Astrocyte (in vitro differentiated cells and primary cell): ENCODE data around the gene MYL7. TPM values are rescaled to one million over a fixed set of nuclear protein-coding genes. Genes with fewer than 3 reads are reported as not detected.

Experiments
- DNase-seq: peaks from one replicate; pipeline ENCODE4 v3.0.0-alpha.2; 2010; ENCODE audit warnings: low read depth
- FAIRE-seq: peaks from 2 replicates; lab custom pipeline; 2011; peaks lifted over from hg19 to GRCh38; lab: Jason Lieb, UNC
- H2AFZ ChIP-seq: 2 replicates; pipeline ENCODE4 v1.6.0; 2012; ENCODE audit warnings: low read depth, low read length, inconsistent platforms
- H3K27ac ChIP-seq: 2 replicates; pipeline ENCODE4 v1.5.1; 2011; ENCODE audit warnings: low read depth, low read length, inconsistent platforms
- H3K27me3 ChIP-seq: 2 replicates; pipeline ENCODE4 v1.6.0; 2011; ENCODE audit warnings: low read length, inconsistent platforms; ENCODE audit not compliant: insufficient read depth
- H3K36me3 ChIP-seq: 2 replicates; pipeline ENCODE4 v1.5.1; 2011; ENCODE audit warnings: low read length, inconsistent platforms; ENCODE audit not compliant: insufficient read depth
- H3K4me1 ChIP-seq: 2 replicates; pipeline ENCODE4 v1.5.1; 2011; ENCODE audit warnings: low read length, inconsistent platforms; ENCODE audit not compliant: insufficient read depth
- H3K4me2 ChIP-seq: 2 replicates; pipeline ENCODE4 v1.6.0; 2012; ENCODE audit warnings: low read length, inconsistent platforms
- H3K4me3 ChIP-seq: 2 replicates; pipeline ENCODE4 v1.5.1; 2011; ENCODE audit warnings: low read depth, mild to moderate bottlenecking, low read length, inconsistent platforms; ENCODE audit not compliant: insufficient read depth
- H3K79me2 ChIP-seq: 2 replicates; pipeline ENCODE4 v1.6.0; 2012; ENCODE audit warnings: mild to moderate bottlenecking, low read length, inconsistent platforms; ENCODE audit not compliant: insufficient read depth
- H3K9ac ChIP-seq: 2 replicates; pipeline ENCODE4 v1.6.0; 2012; ENCODE audit warnings: mild to moderate bottlenecking, low read length, inconsistent platforms
- H3K9me3 ChIP-seq: 2 replicates; pipeline ENCODE4 v1.5.1; 2012; ENCODE audit warnings: low read depth, mild to moderate bottlenecking, low read length, inconsistent platforms; ENCODE audit not compliant: insufficient read depth
- H4K20me1 ChIP-seq: 2 replicates; pipeline ENCODE4 v1.6.0; 2012; ENCODE audit warnings: low read length, inconsistent platforms; ENCODE audit not compliant: insufficient read depth
- H3K27ac Mint-ChIP-seq: one replicate; pipeline ENCODE4 v1.8.0; 2021; ENCODE audit warnings: mild to moderate bottlenecking, mixed read lengths; ENCODE audit not compliant: unreplicated experiment
- H3K27me3 Mint-ChIP-seq: one replicate; pipeline ENCODE4 v1.8.0; 2021; ENCODE audit warnings: low read depth, mixed read lengths; ENCODE audit not compliant: unreplicated experiment
- H3K36me3 Mint-ChIP-seq: one replicate; pipeline ENCODE4 v1.8.0; 2021; ENCODE audit warnings: low read depth, mixed read lengths; ENCODE audit not compliant: unreplicated experiment
- H3K4me1 Mint-ChIP-seq: one replicate; pipeline ENCODE4 v1.8.0; 2021; ENCODE audit warnings: low read depth, mixed read lengths; ENCODE audit not compliant: unreplicated experiment
- H3K4me3 Mint-ChIP-seq: one replicate; pipeline ENCODE4 v1.8.0; 2021; ENCODE audit warnings: mild to moderate bottlenecking, moderate library complexity, mixed read lengths; ENCODE audit not compliant: unreplicated experiment
- H3K9me3 Mint-ChIP-seq: one replicate; pipeline ENCODE4 v1.8.0; 2021; ENCODE audit warnings: mild to moderate bottlenecking, mixed read lengths; ENCODE audit not compliant: unreplicated experiment
- EZH2 ChIP-seq: IDR thresholded peaks from 2 replicates; pipeline ENCODE4 v1.6.1; 2012; ENCODE audit warnings: mild to moderate bottlenecking, low read length, inconsistent platforms; ENCODE audit not compliant: insufficient read depth
- total RNA-seq: library from RNA; stranded (reverse); gene quantifications from 2 replicates; pipeline ENCODE4 v1.2.1, GENCODE V29; 2021
- TF ChIP-seq, protein P1 (sequence below): IDR thresholded peaks from 2 replicates; pipeline ENCODE4 v1.5.1; 2011; ENCODE audit warnings: low read depth, mild to moderate bottlenecking, inconsistent platforms, low read length, moderate library complexity; ENCODE audit not compliant: insufficient read depth

MYL7 gene
- total RNA-seq, 1 donor from 2014 or later = 60.0 TPM

DNA sequence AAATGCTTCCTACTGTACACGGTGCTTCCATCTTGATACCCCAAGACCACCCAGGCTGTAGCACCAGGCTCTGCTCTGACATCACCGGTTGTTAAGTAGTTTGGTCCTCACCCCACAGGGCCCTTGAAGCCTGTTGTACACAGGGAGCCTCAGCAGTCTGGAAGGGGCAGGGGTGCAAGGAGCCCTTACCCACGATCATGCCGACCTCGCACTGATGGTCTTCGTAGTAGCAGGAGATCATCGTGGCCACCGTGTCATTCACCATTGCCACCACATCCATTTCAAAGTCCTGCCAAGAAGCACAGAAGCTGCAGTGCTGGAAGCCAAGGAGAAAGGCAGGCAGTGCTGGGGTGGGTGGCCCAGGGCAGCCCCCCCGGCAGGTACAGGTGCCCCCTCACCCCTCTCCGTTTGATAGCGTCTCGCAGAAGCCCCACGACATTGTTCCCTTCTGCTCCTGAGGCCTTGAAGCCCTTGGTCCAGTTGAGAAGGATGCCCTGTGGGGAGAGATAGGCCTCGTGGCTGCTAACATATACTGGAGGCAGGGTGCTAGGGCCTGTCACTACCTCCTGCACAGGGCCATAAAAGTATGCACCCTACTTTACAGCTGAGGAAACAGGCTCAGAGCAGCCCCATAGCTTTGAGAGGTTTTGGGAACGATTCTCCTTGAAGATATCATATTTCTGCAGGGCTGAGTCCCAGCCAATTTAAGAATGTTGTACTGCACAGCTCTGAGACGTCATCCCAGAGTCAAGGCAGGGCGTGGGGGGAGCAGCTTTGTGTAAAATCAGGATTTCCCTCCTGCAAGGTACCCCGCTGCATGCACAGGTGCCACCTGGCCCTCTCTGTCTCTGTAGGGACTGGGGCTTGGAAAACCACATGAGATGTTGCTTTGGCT lies 8.7 kb upstream of the MYL7 start:
- Histone ChIP-seq H3K4me1 (peaks cover 6% of the 10 kb centered on the region), H3K27me3 (peaks cover 4% of the 10 kb centered on the region), H3K9ac (no peak overlapping the region), H2AFZ (no peak overlapping the region), H3K79me2 (no peaks in the 10 kb centered on the region), H3K4me3 (no peak overlapping the region), H3K27ac (no peak overlapping the region), H3K9me3 (no peaks in the 10 kb centered on the region), H3K36me3 (no peaks in the 10 kb centered on the region), H3K4me2 (no peak overlapping the region), H4K20me1 (no peaks in the 10 kb centered on the region)
- Mint-ChIP-seq H3K36me3 (no peaks in the 10 kb centered on the region), H3K27ac (no peak overlapping the region), H3K4me1 (no peaks in the 10 kb centered on the region), H3K27me3 (peaks cover 54% of the 10 kb centered on the region), H3K4me3 (no peak overlapping the region), H3K9me3 (peaks cover 2% of the 10 kb centered on the region)
- DNase-seq = no peak
- no peak for FAIRE-seq
- TF ChIP-seq EZH2 = no peak
- TF ChIP-seq, protein P1, sequence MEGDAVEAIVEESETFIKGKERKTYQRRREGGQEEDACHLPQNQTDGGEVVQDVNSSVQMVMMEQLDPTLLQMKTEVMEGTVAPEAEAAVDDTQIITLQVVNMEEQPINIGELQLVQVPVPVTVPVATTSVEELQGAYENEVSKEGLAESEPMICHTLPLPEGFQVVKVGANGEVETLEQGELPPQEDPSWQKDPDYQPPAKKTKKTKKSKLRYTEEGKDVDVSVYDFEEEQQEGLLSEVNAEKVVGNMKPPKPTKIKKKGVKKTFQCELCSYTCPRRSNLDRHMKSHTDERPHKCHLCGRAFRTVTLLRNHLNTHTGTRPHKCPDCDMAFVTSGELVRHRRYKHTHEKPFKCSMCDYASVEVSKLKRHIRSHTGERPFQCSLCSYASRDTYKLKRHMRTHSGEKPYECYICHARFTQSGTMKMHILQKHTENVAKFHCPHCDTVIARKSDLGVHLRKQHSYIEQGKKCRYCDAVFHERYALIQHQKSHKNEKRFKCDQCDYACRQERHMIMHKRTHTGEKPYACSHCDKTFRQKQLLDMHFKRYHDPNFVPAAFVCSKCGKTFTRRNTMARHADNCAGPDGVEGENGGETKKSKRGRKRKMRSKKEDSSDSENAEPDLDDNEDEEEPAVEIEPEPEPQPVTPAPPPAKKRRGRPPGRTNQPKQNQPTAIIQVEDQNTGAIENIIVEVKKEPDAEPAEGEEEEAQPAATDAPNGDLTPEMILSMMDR = no peak

DNA sequence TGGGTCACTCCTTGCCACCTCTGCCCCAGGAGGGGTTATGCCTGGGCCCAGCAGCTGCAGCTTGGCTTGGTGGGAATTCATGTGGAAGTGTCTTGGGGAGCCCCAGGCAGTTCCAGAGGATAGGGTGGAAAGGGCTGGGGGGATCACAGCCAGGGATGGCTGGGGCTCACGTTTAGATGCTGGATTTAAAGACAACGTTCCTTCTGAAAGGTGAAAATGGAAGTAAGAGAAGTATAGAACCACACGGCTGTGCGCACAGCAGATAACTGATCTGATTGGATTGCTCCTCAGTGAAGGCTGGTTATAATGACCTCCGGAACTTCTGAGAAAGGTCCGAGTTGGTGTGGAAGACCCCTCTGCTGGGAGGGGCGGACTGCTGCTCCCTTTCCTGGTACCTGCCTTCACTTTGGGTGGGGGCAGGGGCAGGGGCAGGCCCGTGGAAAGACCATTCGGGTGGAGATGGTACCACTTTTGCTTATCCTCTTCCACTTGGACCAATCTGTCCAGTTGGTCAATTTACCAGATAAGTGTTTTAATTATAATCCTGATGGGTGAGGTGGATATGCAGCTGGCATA lies 7.9 kb upstream of the MYL7 start:
- H3K4me1 ChIP-seq = peaks cover 6% of the 10 kb centered on the region
- no peak overlapping the region for H3K27ac ChIP-seq
- H3K4me2 ChIP-seq = no peak overlapping the region
- no peaks in the 10 kb centered on the region for H3K4me1 Mint-ChIP-seq
- no peaks in the 10 kb centered on the region for H3K79me2 ChIP-seq
- peaks cover 5% of the 10 kb centered on the region for H3K27me3 ChIP-seq
- TF ChIP-seq, protein P1 = no peak
- no peaks in the 10 kb centered on the region for H3K9me3 ChIP-seq
- DNase-seq (no peak), FAIRE-seq (no peak)
- H3K36me3 Mint-ChIP-seq = no peaks in the 10 kb centered on the region
- H3K36me3 ChIP-seq = no peaks in the 10 kb centered on the region
- no peak overlapping the region for H2AFZ ChIP-seq
- no peak overlapping the region for H3K27ac Mint-ChIP-seq
- no peaks in the 10 kb centered on the region for H4K20me1 ChIP-seq
- no peak overlapping the region for H3K4me3 ChIP-seq
- H3K27me3 Mint-ChIP-seq = peaks cover 49% of the 10 kb centered on the region
- H3K4me3 Mint-ChIP-seq = no peak overlapping the region
- H3K9me3 Mint-ChIP-seq = peaks cover 2% of the 10 kb centered on the region
- H3K9ac ChIP-seq = no peak overlapping the region

DNA sequence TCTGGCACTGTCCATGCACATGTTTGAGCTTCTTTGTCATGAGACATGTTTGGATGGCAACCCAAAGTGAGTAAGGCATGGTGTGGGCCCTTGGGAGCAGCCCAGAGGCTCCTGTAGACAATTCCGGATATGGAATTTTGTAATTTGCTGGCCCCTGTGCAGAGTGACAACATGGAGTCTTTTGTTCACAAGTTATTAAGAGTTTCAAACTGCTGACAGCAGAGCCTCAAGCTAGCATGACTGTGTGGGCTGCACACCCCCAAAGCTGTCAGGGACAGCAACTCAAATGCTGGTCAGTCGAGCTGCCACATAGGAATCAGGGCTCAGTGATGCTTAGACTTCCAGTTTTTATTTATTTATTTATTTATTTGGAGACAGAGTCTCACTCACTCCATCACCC lies 7.0 kb upstream of the MYL7 start:
- DNase-seq = no peak
- peaks cover 57% of the 10 kb centered on the region for H3K27me3 Mint-ChIP-seq
- no peak overlapping the region for H3K9ac ChIP-seq
- TF ChIP-seq, protein P1 = no peak
- peaks cover 2% of the 10 kb centered on the region for H3K9me3 Mint-ChIP-seq
- H3K4me3 ChIP-seq = no peak overlapping the region
- H3K79me2 ChIP-seq = no peaks in the 10 kb centered on the region
- no peak overlapping the region for H3K27ac Mint-ChIP-seq
- peaks cover 6% of the 10 kb centered on the region for H3K4me1 ChIP-seq
- H4K20me1 ChIP-seq = no peaks in the 10 kb centered on the region
- H2AFZ ChIP-seq = no peak overlapping the region
- no peak overlapping the region for H3K27ac ChIP-seq
- no peaks in the 10 kb centered on the region for H3K4me1 Mint-ChIP-seq
- H3K27me3 ChIP-seq = peaks cover 5% of the 10 kb centered on the region
- no peaks in the 10 kb centered on the region for H3K9me3 ChIP-seq
- H3K4me2 ChIP-seq = no peak overlapping the region
- FAIRE-seq = no peak
- no peak overlapping the region for H3K4me3 Mint-ChIP-seq
- no peaks in the 10 kb centered on the region for H3K36me3 Mint-ChIP-seq
- H3K36me3 ChIP-seq = no peaks in the 10 kb centered on the region
